Neural cell (in vitro differentiated cells): ENCODE results near the gene XPR1. TPM values are rescaled to one million over a fixed set of nuclear protein-coding genes. Genes with fewer than 3 reads are reported as not detected.

Experiments used
- H2AFZ ChIP-seq: fragments of 200-600, 300-800 bp; sonication (generic), shearing (Covaris generic); 2 replicates; pipeline ENCODE4 v1.6.0; 2014; ENCODE audit warnings: low read depth, mild to moderate bottlenecking, antibody characterized with exemption, low read length, moderate library complexity
- H3F3A ChIP-seq: fragments of 200-600 bp; shearing (Covaris generic); 2 replicates; pipeline ENCODE4 v1.6.1; 2016; ENCODE audit warnings: mild to moderate bottlenecking, moderate library complexity, mixed read lengths, antibody characterized with exemption, low read length; ENCODE audit not compliant: insufficient read depth, poor library complexity, severe bottlenecking
- H3K27ac ChIP-seq: fragments of 200-600, 300-800 bp; sonication (generic), shearing (Covaris generic); 2 replicates; pipeline ENCODE4 v1.5.1; 2014; ENCODE audit warnings: mild to moderate bottlenecking, low read length, moderate library complexity
- H3K27me3 ChIP-seq: fragments of 300-800, 200-600 bp; sonication (generic), shearing (Covaris generic); 2 replicates; pipeline ENCODE4 v1.6.0; 2014; ENCODE audit warnings: mild to moderate bottlenecking, low read depth, low read length, moderate library complexity; ENCODE audit not compliant: insufficient read depth
- H3K36me3 ChIP-seq: fragments of 300-800, 200-600 bp; sonication (generic), shearing (Covaris generic); 2 replicates; pipeline ENCODE4 v1.5.1; 2014; ENCODE audit warnings: mild to moderate bottlenecking, antibody characterized with exemption, low read length, moderate library complexity; ENCODE audit not compliant: insufficient read depth
- H3K4me2 ChIP-seq: fragments of 300-800, 200-600 bp; sonication (generic), shearing (Covaris generic); 2 replicates; pipeline ENCODE4 v1.6.0; 2014; ENCODE audit warnings: mild to moderate bottlenecking, low read length
- H3K4me3 ChIP-seq: fragments of 300-800, 200-600 bp; sonication (generic), shearing (Covaris generic); 2 replicates; pipeline ENCODE4 v1.5.1; 2014; ENCODE audit warnings: mild to moderate bottlenecking, low read length, moderate library complexity
- H3K79me2 ChIP-seq: fragments of 200-600 bp; shearing (Covaris generic); replicated peaks from 2 replicates; pipeline ENCODE4 v1.6.0; 2014; ENCODE audit warnings: mild to moderate bottlenecking, low read length, moderate library complexity; ENCODE audit not compliant: insufficient read depth
- H3K9ac ChIP-seq: fragments of 300-800, 200-600 bp; sonication (generic), shearing (Covaris generic); 2 replicates; pipeline ENCODE4 v1.6.1; 2016; ENCODE audit warnings: mild to moderate bottlenecking, low read length, mixed read lengths
- H3K9me2 ChIP-seq: fragments of 200-600 bp; shearing (Covaris generic); 2 replicates; pipeline ENCODE4 v1.6.1; 2016; ENCODE audit warnings: mild to moderate bottlenecking, low read length, mixed read lengths; ENCODE audit not compliant: insufficient read depth
- H3K9me3 ChIP-seq: fragments of 200-600, 300-800 bp; sonication (generic), shearing (Covaris generic); 2 replicates; pipeline ENCODE4 v1.6.1; 2016; ENCODE audit warnings: mild to moderate bottlenecking, mixed run types, low read length, moderate library complexity, mixed read lengths
- H4K20me1 ChIP-seq: fragments of 200-600 bp; shearing (Covaris generic); 2 replicates; pipeline ENCODE4 v1.6.1; 2016; ENCODE audit warnings: mild to moderate bottlenecking, mixed run types; ENCODE audit not compliant: insufficient read depth
- CTCF ChIP-seq: fragments of 450-650 bp; IDR thresholded peaks from 2 replicates; pipeline ENCODE4 v1.5.1; 2014; ENCODE audit warnings: antibody characterized with exemption, mild to moderate bottlenecking, moderate library complexity; ENCODE audit not compliant: poor library complexity, severe bottlenecking
- EP300 ChIP-seq: fragments of 450-650 bp; conservative IDR thresholded peaks from 2 replicates; pipeline ENCODE4 v1.6.1; 2014; ENCODE audit warnings: antibody characterized with exemption, mild to moderate bottlenecking, moderate library complexity; ENCODE audit not compliant: poor library complexity, severe bottlenecking
- EZH2 ChIP-seq: fragments of 200-600, 300-800 bp; shearing (Covaris generic), sonication (generic); IDR thresholded peaks from 2 replicates; pipeline ENCODE4 v1.6.1; 2014; ENCODE audit warnings: antibody characterized with exemption, low read length, borderline replicate concordance, mild to moderate bottlenecking; ENCODE audit not compliant: insufficient read depth, poor library complexity, severe bottlenecking
- MXI1 ChIP-seq: fragments of 450-650 bp; conservative IDR thresholded peaks from 2 replicates; pipeline ENCODE4 v1.6.1; 2014; ENCODE audit warnings: antibody characterized with exemption, mild to moderate bottlenecking; ENCODE audit not compliant: poor library complexity, severe bottlenecking
- POLR2AphosphoS5 ChIP-seq: IDR thresholded peaks from 2 replicates; pipeline ENCODE4 v1.6.1; 2012
- RAD21 ChIP-seq: fragments of 450-650 bp; conservative IDR thresholded peaks from 2 replicates; pipeline ENCODE4 v1.6.1; 2014; ENCODE audit warnings: antibody characterized with exemption, mild to moderate bottlenecking, moderate library complexity
- SMC3 ChIP-seq: fragments of 450-650 bp; conservative IDR thresholded peaks from 2 replicates; pipeline ENCODE4 v1.6.1; 2014; ENCODE audit warnings: antibody characterized with exemption, mild to moderate bottlenecking, moderate library complexity; ENCODE audit not compliant: poor library complexity
- TAF1 ChIP-seq: IDR thresholded peaks from 2 replicates; pipeline ENCODE4 v1.6.1; 2012; ENCODE audit warnings: low read depth
- polyA plus RNA-seq: library from polyadenylated mRNA; depleted of rRNA; stranded (reverse); fragments of >200 nt; gene quantifications from 2 replicates; pipeline ENCODE4 v1.2.3, GENCODE V29; 2014
- TF ChIP-seq, protein P1 (sequence below): IDR thresholded peaks from 2 replicates; pipeline ENCODE4 v1.6.1; 2012; ENCODE audit warnings: borderline replicate concordance

XPR1 gene
- polyA plus RNA-seq, 1 donor from 2014 or later: 185 TPM

GRCh38 chr1:180860535-180860934, 228.7 kb downstream of the XPR1 start:
- TF ChIP-seq CTCF (no peak), MXI1 (no peak), EZH2 (no peak), SMC3 (no peak), TAF1 (no peak), RAD21 (no peak)
- TF ChIP-seq, protein P1, sequence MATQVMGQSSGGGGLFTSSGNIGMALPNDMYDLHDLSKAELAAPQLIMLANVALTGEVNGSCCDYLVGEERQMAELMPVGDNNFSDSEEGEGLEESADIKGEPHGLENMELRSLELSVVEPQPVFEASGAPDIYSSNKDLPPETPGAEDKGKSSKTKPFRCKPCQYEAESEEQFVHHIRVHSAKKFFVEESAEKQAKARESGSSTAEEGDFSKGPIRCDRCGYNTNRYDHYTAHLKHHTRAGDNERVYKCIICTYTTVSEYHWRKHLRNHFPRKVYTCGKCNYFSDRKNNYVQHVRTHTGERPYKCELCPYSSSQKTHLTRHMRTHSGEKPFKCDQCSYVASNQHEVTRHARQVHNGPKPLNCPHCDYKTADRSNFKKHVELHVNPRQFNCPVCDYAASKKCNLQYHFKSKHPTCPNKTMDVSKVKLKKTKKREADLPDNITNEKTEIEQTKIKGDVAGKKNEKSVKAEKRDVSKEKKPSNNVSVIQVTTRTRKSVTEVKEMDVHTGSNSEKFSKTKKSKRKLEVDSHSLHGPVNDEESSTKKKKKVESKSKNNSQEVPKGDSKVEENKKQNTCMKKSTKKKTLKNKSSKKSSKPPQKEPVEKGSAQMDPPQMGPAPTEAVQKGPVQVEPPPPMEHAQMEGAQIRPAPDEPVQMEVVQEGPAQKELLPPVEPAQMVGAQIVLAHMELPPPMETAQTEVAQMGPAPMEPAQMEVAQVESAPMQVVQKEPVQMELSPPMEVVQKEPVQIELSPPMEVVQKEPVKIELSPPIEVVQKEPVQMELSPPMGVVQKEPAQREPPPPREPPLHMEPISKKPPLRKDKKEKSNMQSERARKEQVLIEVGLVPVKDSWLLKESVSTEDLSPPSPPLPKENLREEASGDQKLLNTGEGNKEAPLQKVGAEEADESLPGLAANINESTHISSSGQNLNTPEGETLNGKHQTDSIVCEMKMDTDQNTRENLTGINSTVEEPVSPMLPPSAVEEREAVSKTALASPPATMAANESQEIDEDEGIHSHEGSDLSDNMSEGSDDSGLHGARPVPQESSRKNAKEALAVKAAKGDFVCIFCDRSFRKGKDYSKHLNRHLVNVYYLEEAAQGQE: no peak
- Histone ChIP-seq H3K9me3 (no peaks in the 10 kb centered on the region), H3K27ac (no peak overlapping the region), H3K9me2 (no peaks in the 10 kb centered on the region), H3F3A (no peaks in the 10 kb centered on the region), H3K9ac (no peak overlapping the region), H3K27me3 (no peaks in the 10 kb centered on the region), H3K4me3 (no peak overlapping the region), H3K4me2 (no peak overlapping the region), H4K20me1 (no peaks in the 10 kb centered on the region), H3K36me3 (no peaks in the 10 kb centered on the region), H2AFZ (no peak overlapping the region), H3K79me2 (no peaks in the 10 kb centered on the region)

DNA sequence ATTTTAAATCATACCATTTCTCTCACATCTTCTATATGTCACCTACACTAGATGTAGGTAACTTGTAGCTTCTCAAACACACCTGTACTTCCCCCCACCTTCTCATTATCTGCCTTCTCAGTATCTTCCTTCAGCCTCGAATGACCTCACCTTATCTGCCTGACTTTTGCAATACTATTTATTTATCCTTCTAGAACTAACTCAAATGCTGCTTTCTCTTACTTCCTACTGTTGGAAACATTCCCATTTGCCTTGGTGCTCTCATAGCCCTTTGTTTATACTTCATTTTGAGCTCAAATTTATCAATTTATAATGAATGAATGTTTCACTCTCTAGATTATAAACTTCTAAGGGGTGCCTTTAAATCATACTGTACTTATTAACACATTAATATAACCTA, 230.5 kb downstream of the XPR1 start:
- Histone ChIP-seq H3K9me3 (no peaks in the 10 kb centered on the region), H3F3A (no peaks in the 10 kb centered on the region), H3K36me3 (peaks cover 3% of the 10 kb centered on the region), H4K20me1 (no peaks in the 10 kb centered on the region), H3K79me2 (no peaks in the 10 kb centered on the region), H3K9ac (no peak overlapping the region), H3K27me3 (no peaks in the 10 kb centered on the region), H2AFZ (no peak overlapping the region), H3K9me2 (no peaks in the 10 kb centered on the region), H3K4me3 (no peak overlapping the region), H3K4me2 (no peak overlapping the region), H3K27ac (no peak overlapping the region)
- TF ChIP-seq SMC3 (no peak), EP300 (no peak), EZH2 (no peak), CTCF (no peak), TAF1 (no peak), POLR2AphosphoS5 (no peak), MXI1 (no peak), RAD21 (no peak)
- TF ChIP-seq, protein P1: no peak
